GM12875 (cell line): Measurements from ENCODE around the gene FSD1.
"Not testable (repeated sequence)": the region's sequence is repeated elsewhere in the genome, so short reads cannot be mapped to it uniquely, and the experiment has no call there.

ENCODE experiments used
- H3K4me3 ChIP-seq: one replicate; pipeline ENCODE4 v1.5.1; 2011; ENCODE audit warnings: low read depth, low read length, control low read depth
- CTCF ChIP-seq: IDR thresholded peaks from 2 replicates; pipeline ENCODE4 v1.5.1; 2011; ENCODE audit warnings: low read depth, mild to moderate bottlenecking, control low read depth, inconsistent platforms, low read length, moderate library complexity, borderline replicate concordance; ENCODE audit not compliant: insufficient read depth

The FSD1 gene

GRCh38 chr19:4267101-4267900, 37.1 kb upstream of the FSD1 start:
- no peak overlapping the region for H3K4me3 ChIP-seq
- peak; percentile 80 for TF ChIP-seq CTCF

GRCh38 chr19:4267901-4268815, 36.2 kb upstream of the FSD1 start:
- no peak overlapping the region for H3K4me3 ChIP-seq
- TF ChIP-seq CTCF = no peak

GRCh38 chr19:4268816-4269430, 35.5 kb upstream of the FSD1 start:
- no peak overlapping the region for H3K4me3 ChIP-seq
- no peak for TF ChIP-seq CTCF

- no peak overlapping the region for H3K4me3 ChIP-seq
- TF ChIP-seq CTCF = no peak
Measured at GRCh38 chr19:4272894-4273293, 31.5 kb upstream of the FSD1 start.

- not testable (repeated sequence) for H3K4me3 ChIP-seq
Measured at GRCh38 chr19:4274321-4274686, 30.1 kb upstream of the FSD1 start.

GRCh38 chr19:4277191-4277696, 27.2 kb upstream of the FSD1 start:
- no peak overlapping the region for H3K4me3 ChIP-seq
- TF ChIP-seq CTCF = no peak

GRCh38 chr19:4278010-4278409, 26.4 kb upstream of the FSD1 start:
- no peak overlapping the region for H3K4me3 ChIP-seq
- TF ChIP-seq CTCF = no peak
